NCI-H510A treated with DMSO at 0.1 percent for 48 hours (cell line): Measurements from ENCODE around the gene SUN1.

Experiments used
- DNase-seq: peaks from one replicate; lab custom pipeline; 2025; lab: John Stamatoyannopoulos, UW

The SUN1 gene

GRCh38 chr7:877312-878232 is 45.3 kb downstream of the SUN1 start:
- no peak for DNase-seq

GRCh38 chr7:879093-879492 is 46.8 kb downstream of the SUN1 start:
- DNase-seq = no peak

GRCh38 chr7:879706-880105 is 47.4 kb downstream of the SUN1 start:
- DNase-seq = no peak

DNA sequence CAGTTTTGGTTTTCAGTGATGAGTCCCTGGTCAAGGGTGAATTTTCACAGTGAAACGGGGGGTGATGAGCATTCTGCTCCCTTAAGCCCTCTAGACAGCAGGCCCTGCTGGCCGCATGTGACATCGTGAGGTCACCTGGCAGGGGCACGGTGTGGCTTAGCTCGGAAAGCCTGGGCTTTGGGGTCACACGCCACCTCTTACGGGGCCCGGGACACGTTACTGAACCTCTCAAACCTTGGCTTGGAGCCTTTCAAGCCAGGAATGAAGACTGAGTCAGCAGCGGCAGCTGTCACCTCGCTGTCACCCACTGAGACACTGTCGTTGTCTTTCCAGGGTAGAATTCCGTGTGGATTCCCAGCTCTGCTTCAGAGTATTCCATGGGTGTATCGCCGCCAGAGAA is 48.2 kb downstream of the SUN1 start:
- DNase-seq = no peak

DNA sequence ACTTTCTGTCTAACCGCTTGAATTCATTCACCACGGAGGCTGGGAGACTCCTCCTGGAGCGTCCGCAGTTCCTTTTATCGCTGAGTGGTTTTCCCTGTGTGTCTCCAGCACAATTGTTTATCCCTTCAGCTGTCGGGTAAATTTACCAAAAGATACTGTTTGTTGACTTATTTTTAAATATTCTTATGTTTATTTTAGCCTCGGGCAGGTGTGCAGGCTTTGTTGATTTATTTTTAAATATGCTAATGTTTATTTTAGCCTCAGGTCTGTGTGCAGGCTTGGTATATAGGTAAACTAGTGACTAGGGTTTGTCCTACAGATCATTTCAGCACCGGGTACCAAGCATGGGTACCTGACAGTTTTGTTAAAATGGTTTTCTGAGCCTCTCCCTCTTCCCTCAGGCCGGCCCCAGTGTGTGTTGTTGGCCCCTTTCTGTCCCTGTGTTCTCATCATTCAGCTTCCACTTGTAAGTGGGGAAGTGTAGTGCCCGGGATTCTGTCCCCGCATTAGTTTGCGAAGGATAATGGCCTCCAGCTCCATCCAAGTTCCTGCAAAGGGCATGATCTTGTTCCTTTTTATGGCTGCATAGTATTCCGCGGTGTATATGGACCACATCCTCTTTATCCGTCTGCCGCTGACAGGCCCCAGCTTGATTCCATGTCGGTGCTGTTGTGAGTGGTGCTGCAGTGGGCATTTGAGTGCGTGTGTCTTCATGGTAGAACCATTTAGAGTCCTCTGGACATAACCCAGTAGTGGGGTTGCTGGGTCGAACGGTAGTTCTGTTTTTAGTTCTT is 49.4 kb downstream of the SUN1 start:
- no peak for DNase-seq

- DNase-seq = no peak
Observed at GRCh38 chr7:882336-883035, 50.2 kb downstream of the SUN1 start.

DNA sequence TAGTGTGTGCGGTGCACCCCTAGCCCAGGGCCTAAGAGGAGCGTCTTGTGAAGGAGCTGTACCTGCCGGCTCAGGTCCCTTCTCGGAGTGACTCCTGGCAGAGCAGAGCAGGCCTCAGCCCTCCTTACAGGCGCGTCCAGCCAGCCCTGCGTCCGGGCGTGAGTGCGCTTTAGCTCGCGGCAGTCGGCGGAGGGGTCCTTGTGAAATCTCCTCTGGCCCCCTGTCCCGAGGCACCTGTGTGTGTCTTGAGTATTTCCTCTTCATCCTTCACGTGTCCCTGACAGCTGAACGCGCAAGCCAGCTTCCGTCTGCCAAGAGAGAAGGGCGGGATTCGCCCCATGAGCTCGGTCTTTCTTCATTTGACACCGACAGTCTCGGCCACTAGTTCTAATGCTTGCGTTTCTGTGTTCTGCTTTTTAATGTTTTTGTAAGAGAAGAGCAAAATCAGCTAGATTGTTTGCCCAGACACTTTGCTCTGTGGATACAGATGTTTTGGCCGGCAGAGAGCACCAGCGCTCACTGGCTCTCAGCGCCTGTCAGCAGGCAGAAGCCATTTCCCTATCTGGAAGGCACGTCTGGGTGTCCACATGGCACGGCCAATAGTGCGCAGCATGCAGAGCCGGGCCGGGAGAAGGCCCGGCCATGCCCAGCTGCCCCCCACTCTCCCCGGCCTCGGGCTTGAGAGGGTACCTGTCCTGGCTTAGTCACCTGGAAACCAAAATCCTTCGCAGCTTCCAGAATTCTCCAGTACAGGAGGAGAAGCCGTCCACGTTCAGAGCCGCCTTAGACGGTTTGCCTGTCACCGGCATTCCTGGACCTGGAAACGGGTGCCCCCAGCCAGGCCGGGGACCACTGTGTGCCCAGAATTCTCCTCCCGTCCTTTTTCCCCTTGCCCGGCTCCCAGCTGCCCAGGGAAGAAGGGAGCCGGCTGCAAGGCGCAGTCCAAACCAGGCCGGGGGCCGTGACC is 51.1 kb downstream of the SUN1 start:
- DNase-seq = no peak

GRCh38 chr7:884191-885003 is 52.1 kb downstream of the SUN1 start:
- DNase-seq = no peak

DNA sequence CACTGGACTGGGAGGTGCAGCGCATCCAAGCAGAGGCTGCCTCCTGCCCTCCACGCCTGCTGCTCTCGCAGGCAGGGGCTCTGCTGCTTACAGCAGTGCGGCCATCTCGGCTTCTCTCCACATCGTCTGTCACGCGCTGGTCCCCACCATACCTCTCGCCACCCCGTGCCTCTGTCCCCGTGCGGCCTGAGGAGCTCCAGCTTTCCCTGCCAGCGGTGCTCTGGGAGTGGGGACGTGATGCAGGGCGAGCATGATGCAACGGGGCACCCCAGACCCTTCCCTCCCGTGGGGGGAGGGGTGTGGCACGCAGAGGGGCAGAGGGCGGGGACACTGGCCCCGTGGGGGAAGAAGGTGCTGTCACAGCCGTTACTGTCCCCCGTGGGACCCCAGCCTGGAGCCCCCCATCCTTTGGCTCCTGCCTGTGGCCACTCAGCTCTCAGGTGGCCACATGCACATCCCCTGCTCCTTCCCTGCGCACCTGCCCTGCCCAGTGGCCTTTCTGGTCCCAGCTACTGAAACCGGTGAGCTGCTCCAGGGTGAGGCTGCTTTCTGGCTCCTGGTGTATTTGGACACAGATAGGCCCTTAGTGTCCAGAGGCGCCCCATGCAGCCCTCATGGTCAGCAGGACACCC is 53.1 kb downstream of the SUN1 start:
- DNase-seq = no peak

GRCh38 chr7:885893-886625 is 53.8 kb downstream of the SUN1 start:
- DNase-seq = no peak

GRCh38 chr7:886626-887487 is 54.6 kb downstream of the SUN1 start:
- DNase-seq = no peak

GRCh38 chr7:887488-887820 is 55.2 kb downstream of the SUN1 start:
- no peak for DNase-seq

GRCh38 chr7:888081-889024 is 56.1 kb downstream of the SUN1 start:
- no peak for DNase-seq

DNA sequence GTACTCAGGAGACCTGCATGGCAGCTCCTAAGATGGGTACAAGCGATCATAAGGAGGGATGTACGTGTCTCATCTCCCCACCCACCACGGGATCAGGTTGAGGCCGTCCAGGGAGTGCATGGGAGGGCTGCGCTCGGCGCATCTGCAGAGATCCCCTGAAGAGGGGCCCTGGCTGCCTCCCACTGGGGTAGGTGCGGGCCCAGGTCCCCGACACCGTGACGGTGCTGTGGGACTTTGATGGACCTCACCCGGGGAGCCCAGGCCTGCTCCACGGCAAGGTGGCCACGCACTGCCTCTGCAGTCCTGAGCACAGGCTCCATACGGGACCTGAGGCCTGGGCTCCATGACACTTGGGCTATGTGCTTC is 56.7 kb downstream of the SUN1 start:
- DNase-seq = no peak

- DNase-seq = no peak
Observed at GRCh38 chr7:889391-889790, 57.1 kb downstream of the SUN1 start.

GRCh38 chr7:890868-891267 is 58.6 kb downstream of the SUN1 start:
- DNase-seq = no peak

DNA sequence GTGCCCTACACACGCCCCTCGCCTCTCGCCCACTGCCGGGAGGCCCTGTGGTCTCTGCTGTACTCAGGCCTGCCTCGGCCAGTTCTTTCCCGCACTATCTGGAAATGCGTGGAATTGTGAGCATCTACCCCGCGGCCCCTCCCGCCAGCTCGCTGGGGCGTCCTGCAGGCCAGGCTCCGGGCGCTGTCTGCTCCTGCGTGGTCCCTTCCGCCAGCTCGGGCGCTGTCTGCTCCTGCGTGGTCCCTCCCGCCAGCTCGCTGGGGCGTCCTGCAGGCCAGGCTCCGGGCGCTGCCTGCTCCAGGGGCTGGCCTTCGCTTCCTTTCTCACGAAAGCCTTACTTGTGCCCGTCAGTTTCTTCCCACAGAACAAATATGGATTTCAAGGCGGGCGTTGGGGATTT is 59.0 kb downstream of the SUN1 start:
- no peak for DNase-seq
